Stimulated activated CD8-positive, alpha-beta memory T cell treated with anti-CD3 and anti-CD28 coated beads, Interleukin-2, amount 100 ng/mL, for 48 hours (primary cell): ENCODE results near the gene ANKS6.

Experiments used
- DNase-seq, 2 donors: peaks; one replicate each; pipeline ENCODE4 v3.0.0-alpha.2; 2020; ENCODE audit warnings: low read depth in 2 of 2

Gene ANKS6

DNA sequence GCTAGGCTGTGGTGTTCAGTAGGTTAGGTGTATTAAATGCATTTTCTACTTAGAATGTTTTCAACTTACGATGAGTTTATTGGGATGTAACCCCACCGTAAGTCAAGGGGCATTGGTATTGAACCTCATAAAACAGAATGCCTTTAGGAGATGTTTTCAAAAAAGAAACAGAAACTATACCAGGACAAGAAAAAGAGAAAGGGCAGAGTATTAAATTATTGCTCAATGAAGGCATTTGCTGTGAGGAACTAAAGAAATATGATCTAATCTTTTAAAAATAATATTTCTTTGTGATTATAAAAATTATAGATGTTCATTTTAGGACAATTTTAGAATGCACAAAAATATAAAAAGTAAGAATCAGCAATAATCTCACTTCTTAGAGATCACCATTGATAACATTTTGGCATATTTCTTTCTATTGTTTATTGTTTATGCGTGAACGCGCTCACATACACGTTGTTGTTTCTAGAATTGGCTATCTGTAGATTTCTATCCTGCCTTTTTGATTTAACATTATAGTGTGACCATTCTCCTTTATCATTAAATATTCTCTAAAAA, 19.1 kb upstream of the ANKS6 start:
- DNase-seq = no peak

DNA sequence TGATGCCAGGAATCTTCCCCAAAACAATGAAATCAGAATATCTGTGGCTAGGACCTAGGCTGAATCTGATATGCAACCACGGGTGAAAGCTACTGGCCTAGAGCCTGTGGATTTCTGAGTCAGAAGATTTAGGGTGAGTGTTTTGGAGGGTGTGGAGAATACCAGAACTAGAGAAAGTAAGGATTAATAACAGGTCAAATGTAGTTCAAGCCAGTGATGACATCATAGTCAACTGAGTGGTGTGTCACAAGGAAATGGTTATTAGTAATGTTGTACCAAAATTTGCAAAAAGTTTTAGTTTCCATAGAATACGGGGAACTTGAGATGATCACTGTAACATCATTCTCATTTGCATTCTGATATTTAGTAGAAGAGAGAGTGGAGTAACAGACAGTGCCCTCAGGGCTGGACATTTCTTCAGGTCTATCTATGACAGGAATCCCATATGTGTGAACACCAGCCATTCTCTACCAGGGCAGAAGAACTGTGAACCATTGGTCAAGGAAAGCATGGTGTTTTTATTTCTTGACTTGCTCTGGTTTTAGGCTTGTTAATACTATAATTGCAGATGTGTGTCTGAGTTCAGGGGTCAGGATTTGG, 14.8 kb upstream of the ANKS6 start:
- DNase-seq = no peak

DNA sequence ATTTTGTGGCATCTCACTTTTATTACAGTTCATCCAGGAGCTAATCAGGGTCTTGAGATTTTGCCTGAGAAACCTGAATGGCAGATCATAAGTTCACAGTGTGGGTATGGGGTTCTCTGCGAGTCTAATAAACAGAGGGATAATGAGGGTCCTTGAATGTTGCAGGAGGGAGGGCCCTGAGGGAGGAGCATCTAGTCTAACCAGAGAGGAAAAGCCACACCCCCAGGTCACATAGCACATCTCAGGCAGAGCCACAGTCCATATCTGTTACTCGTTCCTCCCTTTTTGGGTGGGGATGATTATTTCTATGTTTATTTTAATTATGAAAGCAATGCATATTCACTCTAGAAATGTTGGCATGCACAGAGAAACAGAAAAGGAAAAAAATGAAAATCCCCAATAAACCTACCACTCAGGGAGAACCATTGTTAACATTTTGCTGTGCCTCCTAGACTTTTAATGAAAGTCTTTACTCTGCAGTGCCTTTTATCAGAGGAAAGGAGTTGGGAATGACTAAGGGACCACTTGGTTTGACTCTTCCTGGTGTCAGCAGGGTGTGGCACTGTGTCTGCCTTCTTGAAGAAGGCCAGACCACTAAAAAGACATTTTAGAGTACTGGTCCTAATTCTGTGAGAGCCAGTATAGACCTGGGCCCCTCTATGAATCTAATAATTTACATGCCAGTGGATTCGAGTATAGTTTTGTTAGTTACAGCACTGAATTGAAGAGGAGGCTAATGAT, 13.9 kb upstream of the ANKS6 start:
- no peak for DNase-seq

DNA sequence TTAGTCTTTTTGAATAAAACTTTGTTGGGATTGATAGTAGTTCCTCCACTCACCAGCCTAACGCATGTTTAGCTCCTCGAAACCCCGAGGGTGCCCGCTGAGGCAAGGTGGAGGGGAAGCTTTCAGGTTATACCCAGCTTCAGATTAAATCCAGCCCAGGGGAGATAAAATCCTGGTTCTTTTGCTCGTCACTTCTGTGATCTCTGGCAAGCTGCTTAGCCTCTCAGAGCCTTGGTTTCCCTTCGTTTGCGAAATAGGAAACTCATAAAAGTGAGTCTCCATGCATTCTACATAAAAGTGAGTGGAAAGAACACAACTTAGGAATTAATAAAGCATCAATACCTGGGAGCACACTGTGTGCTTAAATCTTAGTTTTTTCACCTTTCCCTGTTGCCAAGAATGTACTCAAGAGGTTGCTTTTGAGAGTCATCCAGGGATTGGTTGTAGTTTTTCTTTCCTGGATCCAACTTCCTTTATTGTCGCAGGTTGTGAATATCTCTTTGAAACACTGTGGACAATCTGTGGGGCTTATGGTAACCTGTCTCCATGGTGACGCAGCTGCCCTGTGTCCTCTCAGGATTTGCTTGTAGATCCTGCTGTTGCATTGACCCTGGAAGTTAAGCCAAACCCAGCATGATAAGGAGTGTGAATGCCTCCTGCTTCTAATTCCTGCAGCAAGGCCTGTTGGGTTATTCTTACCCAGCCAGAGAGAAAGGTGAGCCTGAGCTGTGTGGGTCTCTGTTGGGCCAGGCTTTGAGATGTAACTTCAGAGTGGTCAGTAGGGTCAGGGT, 13.2 kb upstream of the ANKS6 start:
- DNase-seq = no peak

DNA sequence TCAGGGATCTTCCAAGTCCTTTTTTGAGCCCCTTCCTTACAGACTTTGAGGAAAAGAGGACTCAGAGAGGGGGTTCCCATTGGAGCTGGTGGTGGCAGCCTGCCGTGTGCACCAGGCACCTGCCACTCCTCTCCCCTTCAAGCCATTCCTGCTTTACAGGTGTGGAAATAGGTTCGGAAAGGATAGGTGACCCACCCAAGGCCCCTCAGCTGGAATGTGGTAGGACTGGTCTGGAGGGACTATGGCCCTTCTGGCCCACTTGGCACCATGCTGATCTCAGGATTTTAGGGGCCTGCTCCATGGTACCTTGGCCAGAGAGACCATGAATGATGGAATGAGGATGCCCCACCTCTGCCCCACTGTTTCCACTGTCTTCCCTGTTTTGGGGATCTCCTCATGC, 12.5 kb upstream of the ANKS6 start:
- DNase-seq = no peak

DNA sequence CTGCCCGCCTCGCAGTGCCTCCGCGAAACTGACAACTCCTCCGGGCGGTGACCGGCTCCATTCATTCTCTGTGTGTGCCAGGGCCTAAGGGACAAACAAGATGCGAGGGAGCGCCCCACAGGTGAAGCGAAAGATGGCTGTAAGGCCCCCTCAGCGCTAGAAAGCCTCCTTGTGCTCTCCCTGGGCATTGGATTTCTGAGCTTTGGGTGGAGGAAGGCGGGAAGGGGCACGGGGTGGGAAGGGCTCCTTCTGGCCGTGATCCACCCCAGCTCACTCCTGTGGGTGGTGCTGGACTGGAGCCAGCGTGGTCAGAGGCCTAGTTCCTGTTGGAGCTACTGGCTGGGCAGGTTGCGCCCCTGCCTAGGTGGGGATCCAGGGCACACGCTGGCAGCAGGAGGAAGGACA, 12.1 kb upstream of the ANKS6 start:
- DNase-seq = no peak

DNA sequence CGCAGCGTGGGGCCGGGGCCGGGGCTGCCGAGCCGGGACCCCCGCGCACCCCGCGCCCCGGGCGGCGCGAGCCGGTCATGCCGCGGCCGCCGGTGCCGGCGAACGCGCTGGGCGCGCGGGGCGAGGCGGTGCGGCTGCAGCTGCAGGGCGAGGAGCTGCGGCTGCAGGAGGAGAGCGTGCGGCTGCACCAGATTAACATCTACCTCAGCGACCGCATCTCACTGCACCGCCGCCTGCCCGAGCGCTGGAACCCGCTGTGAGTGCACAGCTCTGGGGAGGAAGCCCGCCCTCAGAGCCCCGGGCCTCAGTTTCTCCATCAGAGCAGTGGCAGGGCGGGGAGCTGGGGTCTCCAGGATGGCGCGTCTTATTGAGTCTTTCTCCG, 11.4 kb upstream of the ANKS6 start:
- no peak for DNase-seq

DNA sequence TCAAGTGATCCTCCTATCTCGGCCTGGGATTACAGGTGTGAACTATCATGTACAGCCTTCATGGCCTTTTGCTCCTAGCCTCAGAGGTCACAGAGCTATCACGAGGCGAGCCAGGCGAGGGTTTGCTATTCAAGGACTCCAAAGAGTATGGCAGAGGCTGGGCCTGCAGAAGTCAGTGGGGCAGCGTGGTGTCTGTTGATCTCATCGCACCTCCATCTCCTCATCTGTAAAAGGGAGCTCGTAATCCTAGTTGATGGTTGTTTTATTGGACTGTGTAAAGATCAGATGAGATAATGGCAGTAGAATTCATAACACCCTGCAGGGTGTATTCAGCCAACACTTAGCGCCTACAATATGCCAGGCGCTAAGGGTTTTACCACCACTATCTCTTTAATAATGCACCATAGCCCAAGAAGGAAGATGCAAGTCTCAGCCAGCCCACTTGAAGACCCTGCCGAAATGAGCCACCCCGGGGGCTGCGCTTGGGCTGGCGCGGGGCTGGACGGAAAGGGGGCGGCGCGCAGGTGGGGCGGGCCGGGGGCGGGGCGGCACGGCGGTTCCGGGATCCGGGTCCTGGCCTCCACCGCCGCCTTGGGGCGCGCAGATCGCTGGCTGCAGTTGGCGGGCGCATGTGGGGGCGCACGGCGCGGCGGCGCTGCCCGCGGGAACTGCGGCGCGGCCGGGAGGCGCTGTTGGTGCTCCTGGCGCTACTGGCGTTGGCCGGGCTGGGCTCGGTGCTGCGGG, 10.9 kb upstream of the ANKS6 start, which contains the start of gene GALNT12:
Gene GALNT12, plus strand, starts transcription at position 601 of the 744 bp plus-strand sequence. Its CDS starts 29 bp downstream, at position 630.
- peak in 1 of 2 donors; percentile 40 for DNase-seq

DNA sequence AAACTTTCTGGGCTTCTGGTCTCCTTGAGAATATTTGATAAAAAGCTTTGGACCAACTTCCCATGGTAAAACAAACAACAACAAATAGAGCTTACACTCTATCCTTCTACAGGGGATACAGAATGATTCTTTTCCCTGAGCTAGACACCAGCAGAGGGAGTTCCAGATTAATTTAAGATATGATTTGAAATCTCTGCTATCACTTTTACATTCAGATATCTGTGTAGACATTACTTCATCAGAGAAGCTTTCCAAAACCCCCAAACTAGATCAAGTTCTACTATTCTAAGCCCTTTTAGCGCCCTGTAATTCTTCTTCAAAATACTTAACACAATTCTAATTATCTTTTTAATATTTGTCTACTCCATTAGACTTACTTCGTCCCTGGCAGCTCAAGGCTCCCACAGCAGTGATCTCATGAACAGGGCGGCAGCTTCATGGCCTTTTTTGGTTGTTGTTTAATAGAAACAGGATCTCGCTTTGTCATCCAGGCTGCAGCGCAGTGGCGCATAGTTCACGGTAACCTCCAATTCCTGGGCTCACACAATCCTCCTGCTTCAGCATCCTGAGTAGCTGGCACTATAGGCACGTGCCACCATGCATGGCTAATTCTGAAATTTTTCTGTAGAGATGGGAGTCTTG, 10.2 kb upstream of the ANKS6 start:
- no peak for DNase-seq

DNA sequence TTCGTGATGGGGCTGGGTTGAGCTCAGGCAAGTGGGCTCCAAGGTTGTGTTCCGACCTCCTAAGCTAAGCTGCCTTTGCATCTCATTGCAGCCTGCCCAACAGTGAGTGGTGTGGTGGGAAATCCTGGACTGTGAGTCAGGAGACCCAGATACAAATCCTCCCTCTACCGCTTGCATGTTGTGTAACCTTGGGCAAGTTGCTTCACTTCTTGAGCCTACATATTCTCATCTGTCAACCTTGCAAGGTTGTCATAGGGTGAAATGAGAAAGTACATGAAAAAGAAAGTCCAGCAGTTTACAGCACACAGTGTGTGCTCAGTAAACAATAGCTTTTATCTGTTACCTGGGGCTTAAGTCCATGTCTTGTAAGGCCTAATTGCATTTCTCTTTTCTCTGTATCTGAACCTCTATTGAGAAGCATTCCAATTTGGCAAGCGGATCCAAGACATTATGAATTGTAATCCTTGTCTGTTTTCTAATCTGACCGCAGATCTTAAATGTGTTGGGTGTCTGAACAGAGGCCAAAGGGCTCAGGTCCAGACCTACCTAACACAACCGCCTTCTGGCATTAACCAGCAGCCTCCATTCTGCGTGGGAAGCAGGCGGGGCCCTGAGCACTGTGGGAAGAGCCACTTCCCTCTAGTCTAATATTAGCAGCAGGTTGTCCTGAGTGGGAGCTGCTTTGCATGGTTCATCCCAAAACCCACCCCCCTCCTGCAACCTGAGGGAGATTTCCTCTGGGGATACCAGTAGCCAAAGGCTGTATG, 9.3 kb upstream of the ANKS6 start:
- DNase-seq = no peak

DNA sequence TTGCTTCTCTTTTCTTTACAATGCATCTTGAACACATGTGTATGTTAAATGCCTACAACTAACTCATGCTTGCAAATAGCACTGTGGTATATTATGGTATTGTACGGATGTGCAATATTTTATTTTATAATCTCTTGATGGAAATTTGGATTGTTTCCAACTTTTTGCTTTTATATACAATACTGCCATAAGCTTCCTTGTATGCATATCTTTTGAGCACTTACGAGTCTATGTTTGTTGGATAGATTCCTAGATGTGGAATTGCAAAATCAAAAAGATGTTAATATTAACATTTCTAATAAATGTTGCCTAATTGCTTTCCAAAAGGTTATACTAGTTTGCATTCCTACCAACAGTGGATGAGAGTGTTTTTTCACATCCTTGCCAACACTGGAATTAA, 7.7 kb upstream of the ANKS6 start:
- DNase-seq = no peak

DNA sequence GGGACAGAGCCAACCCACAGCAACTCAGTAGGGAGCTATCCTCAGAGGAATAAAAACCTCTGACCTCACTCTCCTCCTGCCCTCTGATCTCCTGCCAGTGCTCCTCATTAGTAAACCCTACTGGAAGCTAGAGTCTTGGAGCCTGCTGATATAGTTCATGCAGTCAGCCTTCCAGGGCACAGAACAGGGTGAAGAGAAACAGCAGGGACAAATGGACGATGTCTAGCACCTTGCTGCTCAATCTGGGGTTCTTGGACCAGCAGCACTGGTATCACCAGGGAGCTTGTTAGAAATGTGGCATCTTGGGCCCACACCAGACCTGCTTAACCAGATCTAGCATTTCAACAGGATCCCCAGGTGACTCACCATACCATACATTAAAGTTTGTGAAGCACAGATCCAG, 5.6 kb upstream of the ANKS6 start:
- DNase-seq = no peak

DNA sequence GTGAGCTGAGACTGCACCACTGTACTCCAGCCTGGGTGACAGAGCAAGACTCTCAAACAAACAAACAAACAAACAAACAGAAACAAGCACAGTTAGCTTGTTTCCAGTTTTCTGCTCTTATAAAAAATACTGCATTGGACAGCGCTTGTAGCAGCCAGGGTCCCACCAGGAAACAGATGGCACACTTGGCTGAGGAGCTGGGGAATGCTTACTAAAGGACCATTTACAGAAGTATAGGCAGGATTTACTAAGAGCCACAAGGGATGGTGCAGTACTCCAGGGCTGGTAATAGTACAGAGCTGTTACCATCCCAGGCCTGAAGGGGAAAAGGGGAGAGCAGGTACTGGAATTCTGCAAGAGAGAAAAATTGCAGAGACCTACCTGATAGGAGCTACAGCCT, 5.2 kb upstream of the ANKS6 start:
- no peak for DNase-seq

DNA sequence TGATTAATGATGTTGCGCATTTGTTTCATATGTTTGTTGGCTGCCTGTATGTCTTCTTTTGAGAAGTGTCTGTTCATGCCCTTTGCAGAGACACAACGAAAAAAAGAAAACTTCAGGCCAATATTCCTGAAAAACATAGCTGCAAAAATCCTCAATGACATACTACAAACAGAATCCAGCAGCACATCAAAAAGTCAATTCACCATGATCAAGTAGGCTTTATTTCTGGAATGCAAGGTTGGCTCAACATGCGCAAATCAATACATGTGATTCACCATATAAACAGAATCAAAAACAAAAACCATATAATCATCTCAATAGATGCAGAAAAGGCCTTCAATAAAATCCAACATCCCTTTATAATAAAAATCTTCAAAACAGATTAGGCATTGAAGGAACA, 1.9 kb upstream of the ANKS6 start:
- DNase-seq = no peak

DNA sequence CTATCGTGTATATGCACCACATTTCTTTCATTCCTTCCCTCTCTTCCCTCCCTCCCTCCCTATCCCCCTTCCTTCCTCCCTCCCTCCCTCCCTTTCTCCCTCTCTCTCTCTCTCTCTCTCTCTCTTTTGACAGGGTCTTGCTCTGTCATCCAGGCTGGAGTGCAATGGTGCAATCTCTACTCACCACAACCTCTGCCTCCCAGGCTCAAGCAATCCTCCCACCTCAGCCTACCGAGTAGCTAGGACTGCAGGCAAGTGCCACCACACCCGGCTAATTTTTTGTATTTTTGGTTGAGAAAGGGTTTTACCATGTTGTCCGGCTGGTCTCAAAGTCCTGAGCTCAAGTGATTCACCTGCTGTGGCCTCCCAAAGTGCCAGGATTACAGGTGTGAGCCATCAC, 1.1 kb upstream of the ANKS6 start:
- DNase-seq = no peak

DNA sequence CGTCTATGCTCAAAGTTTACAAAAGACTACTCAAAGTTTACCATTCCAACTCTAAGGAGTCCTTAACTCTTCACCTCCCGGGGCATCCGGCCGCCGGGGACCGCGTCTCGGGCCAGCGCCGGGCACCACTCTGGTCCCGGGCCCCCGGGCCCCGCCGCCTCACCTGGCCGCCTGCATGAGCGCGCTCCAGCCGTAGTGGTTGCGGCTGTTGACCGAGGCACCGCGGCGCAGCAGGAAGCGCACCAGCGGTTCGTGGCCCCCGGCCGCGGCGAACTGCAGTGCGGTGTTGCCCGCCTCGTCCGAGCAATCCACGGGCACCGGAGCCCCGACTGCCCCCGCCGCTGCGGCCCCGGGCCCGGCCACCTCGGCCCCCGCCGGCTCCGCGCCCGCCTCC, 388 bp downstream of the ANKS6 start:
- DNase-seq = peak in 1 of 2 donors; percentile 11

DNA sequence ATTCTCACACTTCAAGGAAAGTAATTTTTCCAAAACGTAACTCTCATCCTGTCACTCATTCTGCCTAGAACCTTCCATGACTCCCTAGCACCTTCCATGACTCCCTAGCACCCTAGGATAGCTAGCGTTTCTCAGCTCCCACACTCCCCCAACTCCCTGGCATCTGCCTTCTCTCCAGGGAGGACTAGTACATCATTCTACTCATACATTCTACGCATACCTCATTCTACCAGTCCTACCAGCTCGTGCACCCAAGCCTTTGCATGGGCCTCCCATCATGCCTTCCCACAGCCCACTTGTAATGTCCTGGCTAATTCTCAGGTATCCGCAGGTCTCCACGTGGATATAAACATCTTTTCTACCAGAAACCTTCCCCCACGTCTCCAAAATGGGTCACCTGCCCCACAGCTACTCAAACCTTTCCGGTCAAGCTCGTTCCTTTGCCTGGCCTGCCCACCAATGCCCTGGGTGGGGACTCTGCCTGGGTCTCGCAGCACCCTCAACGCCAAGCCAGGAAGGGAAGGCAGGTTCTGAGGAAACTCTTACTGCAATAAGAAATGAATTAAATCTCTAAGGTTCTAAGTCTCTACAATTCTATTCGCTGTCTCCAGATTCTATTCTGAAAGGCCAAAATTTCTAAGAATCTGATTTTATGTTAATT, 930 bp downstream of the ANKS6 start:
- DNase-seq = no peak

DNA sequence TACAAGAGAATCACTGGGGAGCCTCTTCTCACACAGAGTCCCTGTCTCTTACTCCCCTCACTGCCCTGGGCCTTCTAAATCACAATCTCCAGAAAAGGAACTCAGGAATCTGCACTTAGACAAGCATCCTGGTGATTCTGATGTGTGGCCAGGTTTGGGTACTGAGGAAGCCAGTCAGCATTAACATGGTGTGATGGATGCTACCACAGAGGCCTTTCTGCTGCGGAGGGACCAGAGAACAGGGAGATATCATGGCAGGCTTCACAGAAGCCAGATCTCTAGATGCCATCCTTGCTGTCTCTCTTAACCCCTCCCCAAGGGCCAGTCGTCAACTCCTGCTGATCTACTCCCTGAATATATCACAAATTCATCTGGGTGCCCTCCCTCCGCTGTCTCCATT, 1.6 kb downstream of the ANKS6 start:
- no peak for DNase-seq

DNA sequence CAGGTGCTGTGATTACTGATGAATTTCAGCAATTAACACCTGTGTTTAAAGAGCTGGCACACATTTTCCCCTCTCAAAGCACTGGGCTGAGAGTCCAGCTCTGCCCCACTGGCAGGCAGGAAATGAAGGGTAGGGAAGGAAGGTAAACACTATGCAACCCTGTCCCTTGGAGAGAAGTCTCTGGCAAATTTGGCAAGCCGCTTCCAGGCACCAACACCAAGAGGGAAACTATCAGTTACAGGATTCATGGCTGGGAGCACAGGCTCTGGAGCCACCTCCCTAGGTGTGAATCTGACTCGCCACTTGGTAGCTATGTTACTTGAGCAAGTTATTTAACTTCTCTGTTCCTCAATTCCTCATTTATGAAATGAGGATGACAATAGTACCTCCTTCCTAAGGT, 3.3 kb downstream of the ANKS6 start:
- no peak for DNase-seq
